Measurements from ENCODE around the gene SMARCA4.
"Not testable (repeated sequence)": the region's sequence is repeated elsewhere in the genome, so short reads cannot be mapped to it uniquely, and the experiment has no call there.

The SMARCA4 gene

GRCh38 chr19:10981252-10981895 lies 20.5 kb downstream of the SMARCA4 start:
- DNase-seq = no peak

- no peak for DNase-seq
Observed at GRCh38 chr19:10983026-10983425, 22.2 kb downstream of the SMARCA4 start.

- DNase-seq = no peak
Observed at GRCh38 chr19:10984166-10984735, 23.4 kb downstream of the SMARCA4 start.

GRCh38 chr19:10985502-10985901 lies 24.7 kb downstream of the SMARCA4 start:
- no peak for DNase-seq

GRCh38 chr19:10986301-10987127 lies 25.7 kb downstream of the SMARCA4 start:
- no peak for DNase-seq

GRCh38 chr19:10987571-10988297 lies 26.9 kb downstream of the SMARCA4 start:
- DNase-seq = no peak

- no peak for DNase-seq
Observed at GRCh38 chr19:10988380-10988779, 27.6 kb downstream of the SMARCA4 start.

GRCh38 chr19:10988921-10989320 lies 28.1 kb downstream of the SMARCA4 start:
- no peak for DNase-seq

- no peak for DNase-seq
Observed at GRCh38 chr19:10991076-10991475, 30.2 kb downstream of the SMARCA4 start.

GRCh38 chr19:10991521-10992081 lies 30.8 kb downstream of the SMARCA4 start:
- DNase-seq = no peak

GRCh38 chr19:10992174-10992573 lies 31.3 kb downstream of the SMARCA4 start:
- DNase-seq = not testable (repeated sequence)

GRCh38 chr19:10995926-10996600 lies 35.2 kb downstream of the SMARCA4 start:
- no peak for DNase-seq

- DNase-seq = no peak
Observed at GRCh38 chr19:10998045-10998533, 37.3 kb downstream of the SMARCA4 start.

GRCh38 chr19:10998666-10999065 lies 37.8 kb downstream of the SMARCA4 start:
- DNase-seq = no peak

- DNase-seq = no peak
Observed at GRCh38 chr19:11005521-11005920, 44.7 kb downstream of the SMARCA4 start.

GRCh38 chr19:11007385-11007784 lies 46.6 kb downstream of the SMARCA4 start:
- no peak for DNase-seq

- DNase-seq = no peak
Observed at GRCh38 chr19:11007962-11008532, 47.2 kb downstream of the SMARCA4 start.

GRCh38 chr19:11010041-11010440 lies 49.2 kb downstream of the SMARCA4 start:
- DNase-seq = no peak

GRCh38 chr19:11012507-11012906 lies 51.7 kb downstream of the SMARCA4 start:
- no peak for DNase-seq

GRCh38 chr19:11013771-11014170 lies 52.9 kb downstream of the SMARCA4 start:
- DNase-seq = no peak

- no peak for DNase-seq
Observed at GRCh38 chr19:11014403-11014911, 53.6 kb downstream of the SMARCA4 start.

GRCh38 chr19:11016631-11017030 lies 55.8 kb downstream of the SMARCA4 start:
- DNase-seq = no peak
